Activated CD8-positive, alpha-beta T cell treated with anti-CD3 and anti-CD28 coated beads for 36 hours (primary cell): Measurements from ENCODE around the gene MTUS2. TPM values are rescaled to one million over a fixed set of nuclear protein-coding genes. Genes with fewer than 3 reads are reported as not detected.

Experiments
- ATAC-seq: fragments of 200-7000 bp; cut with Tn5 transposase; one replicate; pipeline ENCODE4 v1.10.0; 2021; ENCODE audit warnings: mild to moderate bottlenecking, moderate library complexity
- CTCF ChIA-PET: fragments of 350-600 bp; sonication (Branson Sonifier 250); formaldehyde crosslinking; loops from one replicate; lab custom pipeline; 2021; ENCODE audit warnings: antibody characterized with exemption; lab: Charles Lee
- POLR2A ChIA-PET: fragments of 350-600 bp; sonication (Branson Sonifier 250); formaldehyde crosslinking; loops from one replicate; lab custom pipeline; 2021; ENCODE audit warnings: antibody characterized with exemption; lab: Charles Lee
- DNase-seq: peaks from one replicate; pipeline ENCODE4 v3.0.0-alpha.2; 2020
- H3K27ac Mint-ChIP-seq: one replicate; pipeline ENCODE4 v1.8.0; 2021; ENCODE audit warnings: mild to moderate bottlenecking, mixed read lengths
- H3K27me3 Mint-ChIP-seq: one replicate; pipeline ENCODE4 v1.8.0; 2021; ENCODE audit warnings: mixed read lengths
- H3K36me3 Mint-ChIP-seq: one replicate; pipeline ENCODE4 v1.8.0; 2021; ENCODE audit warnings: low read depth, mixed read lengths
- H3K4me1 Mint-ChIP-seq: one replicate; pipeline ENCODE4 v1.8.0; 2021; ENCODE audit warnings: low read depth, mixed read lengths
- H3K4me3 Mint-ChIP-seq: one replicate; pipeline ENCODE4 v1.8.0; 2021; ENCODE audit warnings: mild to moderate bottlenecking, moderate library complexity, mixed read lengths
- H3K9me3 Mint-ChIP-seq: one replicate; pipeline ENCODE4 v1.8.0; 2021; ENCODE audit warnings: mixed read lengths
- CTCF ChIP-seq: fragments of 200-600 bp; IDR thresholded peaks from one replicate; pipeline ENCODE4 v1.8.0; 2022; ENCODE audit warnings: antibody characterized with exemption, mild to moderate bottlenecking
- intact Hi-C: fragments of 100-400 bp; cut with micrococcal nuclease; formaldehyde crosslinking; loops from one replicate; pipeline ENCODE4 v1.10.0; 2022
- total RNA-seq, 2 experiments: library from RNA; stranded (reverse); gene quantifications; one replicate each; pipeline ENCODE4 v1.2.3, GENCODE V29; 2021

The MTUS2 gene
- total RNA-seq, 2 experiments from 2014 or later, result not detected

DNA sequence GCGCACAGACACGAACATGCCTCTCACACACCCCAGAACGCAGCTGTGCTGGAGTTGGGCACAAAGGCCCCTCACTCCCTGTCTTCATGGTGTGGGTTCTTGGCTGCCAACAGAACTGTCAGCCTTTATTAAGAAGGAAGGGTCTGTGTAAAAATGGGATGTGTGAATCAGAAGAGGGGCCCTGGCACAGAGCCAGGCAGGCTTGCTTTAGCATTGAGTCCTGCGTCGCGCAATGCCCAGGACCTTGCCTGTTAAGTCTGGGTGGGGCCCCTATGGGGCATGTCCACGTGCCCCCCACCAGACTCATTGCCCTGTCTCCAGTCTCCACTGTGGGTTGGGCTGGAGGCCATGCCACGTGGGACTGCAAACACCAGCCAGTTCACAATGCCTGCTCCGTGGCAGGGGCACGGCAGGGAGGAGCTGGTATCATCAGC, 690.5 kb downstream of the MTUS2 start:
- DNase-seq (no peak), ATAC-seq (no peak)
- H3K27ac Mint-ChIP-seq, result no peak overlapping the region
- peaks cover 22% of the 10 kb centered on the region for H3K36me3 Mint-ChIP-seq
- POLR2A ChIA-PET, result no interaction called here
- intact Hi-C loops, result no loop called here
- no peak overlapping the region for H3K4me3 Mint-ChIP-seq
- H3K9me3 Mint-ChIP-seq, result no peaks in the 10 kb centered on the region
- no peaks in the 10 kb centered on the region for H3K4me1 Mint-ChIP-seq
- no peaks in the 10 kb centered on the region for H3K27me3 Mint-ChIP-seq
- no peak for TF ChIP-seq CTCF
- CTCF ChIA-PET, result interaction anchor here (1.2 to 5.3 kb wide), 2 partner anchors 34 to 197 kb away, joined by 3 to 37 read pairs; no protein-coding TSS in a partner anchor

- CTCF ChIA-PET, result interaction anchor here (5.3 kb wide), 1 partner anchor 196 kb away, joined by 37 read pairs; no protein-coding TSS in a partner anchor
- intact Hi-C loops, result no loop called here
- ATAC-seq, result no peak
Observed at GRCh38 chr13:29511106-29511796, 691.1 kb downstream of the MTUS2 start.

DNA sequence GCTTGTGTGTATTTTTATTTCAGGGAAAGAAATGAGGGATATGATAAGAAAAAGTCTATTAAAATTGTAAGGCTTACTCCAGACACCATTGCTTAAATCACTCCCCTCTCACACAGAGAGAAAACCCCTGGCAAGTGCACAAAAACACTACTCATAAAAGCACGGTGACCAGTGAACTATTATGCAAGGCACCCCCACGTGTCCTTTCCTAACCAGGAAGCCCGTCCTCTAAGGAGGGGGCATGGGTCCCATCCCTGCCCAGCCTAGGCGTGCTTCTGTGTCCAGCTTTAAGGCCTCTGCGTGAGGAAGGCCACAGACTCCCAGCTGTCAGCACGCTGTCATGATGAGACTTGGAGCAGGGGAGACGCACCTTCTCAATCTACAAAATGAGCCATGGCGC, 691.8 kb downstream of the MTUS2 start:
- ATAC-seq, result no peak
- ChIA-PET CTCF (no interaction called here), POLR2A (no interaction called here)
- no peaks in the 10 kb centered on the region for H3K4me1 Mint-ChIP-seq
- intact Hi-C loops, result no loop called here
- H3K36me3 Mint-ChIP-seq, result peaks cover 30% of the 10 kb centered on the region
- DNase-seq, result no peak
- H3K27me3 Mint-ChIP-seq, result no peaks in the 10 kb centered on the region
- TF ChIP-seq CTCF, result no peak
- no peaks in the 10 kb centered on the region for H3K9me3 Mint-ChIP-seq
- H3K27ac Mint-ChIP-seq, result no peak overlapping the region
- H3K4me3 Mint-ChIP-seq, result no peak overlapping the region

More at GRCh38 chr13:29511106-29511796, 691.1 kb downstream of the MTUS2 start:
- no peak for DNase-seq
- Mint-ChIP-seq H3K36me3 (peaks cover 26% of the 10 kb centered on the region), H3K4me3 (no peak overlapping the region), H3K27ac (no peak overlapping the region), H3K27me3 (no peaks in the 10 kb centered on the region), H3K4me1 (no peaks in the 10 kb centered on the region), H3K9me3 (no peaks in the 10 kb centered on the region)
- no peak for TF ChIP-seq CTCF
- POLR2A ChIA-PET, result no interaction called here

- intact Hi-C loops, result no loop called here
- Mint-ChIP-seq H3K4me3 (no peak overlapping the region), H3K4me1 (no peaks in the 10 kb centered on the region), H3K27me3 (no peaks in the 10 kb centered on the region), H3K36me3 (peaks cover 38% of the 10 kb centered on the region), H3K27ac (no peak overlapping the region), H3K9me3 (no peaks in the 10 kb centered on the region)
- CTCF ChIA-PET, result interaction anchor here (0.6 kb wide), 1 partner anchor 18 kb away, joined by 3 read pairs; no protein-coding TSS in a partner anchor
- ATAC-seq, result no peak
- no peak for TF ChIP-seq CTCF
- DNase-seq, result no peak
- POLR2A ChIA-PET, result no interaction called here
Observed at GRCh38 chr13:29513002-29513980, 693.2 kb downstream of the MTUS2 start.
